SK-N-SH (cell line): ENCODE results near the gene MAT1A. TPM values are rescaled to one million over a fixed set of nuclear protein-coding genes. Genes with fewer than 3 reads are reported as not detected.

Experiments used
- CTCF ChIA-PET: fragments of 300-600, 350-600 bp; formaldehyde crosslinking; extraction: SDS; loops from one replicate; lab custom pipeline; 2021; lab: Yijun Ruan, JAX
- POLR2A ChIA-PET: fragments of 350-600 bp; sonication (Branson Sonifier 250); formaldehyde crosslinking; extraction: SDS; loops from one replicate; lab custom pipeline; 2020; ENCODE audit warnings: antibody characterized with exemption, inconsistent platforms; lab: Yijun Ruan, JAX
- DNase-seq: peaks from one replicate; pipeline ENCODE4 v3.0.0; 2012
- H2AFZ ChIP-seq: fragments of 200-600 bp; sonication (generic); 2 replicates; pipeline ENCODE4 v1.8.1; 2016; ENCODE audit warnings: antibody characterized with exemption, mild to moderate bottlenecking, low read depth
- H3F3A ChIP-seq: fragments of 200-600 bp; sonication (generic); replicated peaks from 2 replicates; pipeline ENCODE3; 2016; ENCODE audit warnings: antibody characterized with exemption, mild to moderate bottlenecking; ENCODE audit not compliant: insufficient read depth
- H3K27ac ChIP-seq, 2 experiments: fragments of 200-500 bp in 1 of 2; fragments of 200-600 bp in 1 of 2; sonication (Bioruptor generic) in 1 of 2; sonication (generic), shearing (Covaris generic) in 1 of 2; 2 replicates each; pipeline versions ENCODE4 v1.5.1 to v1.6.1; 2014 to 2016; ENCODE audit warnings: low read depth in 2 of 2, inconsistent platforms in 1 of 2, low read length in 1 of 2, mild to moderate bottlenecking in 1 of 2, mixed read lengths in 1 of 2
- H3K27me3 ChIP-seq: fragments of 200-600 bp; sonication (generic), shearing (Covaris generic); 2 replicates; pipeline ENCODE4 v1.6.1; 2016; ENCODE audit warnings: mixed run types; ENCODE audit not compliant: insufficient read depth
- H3K36me3 ChIP-seq, 2 experiments: fragments of 200-500 bp in 1 of 2; fragments of 200-600 bp in 1 of 2; sonication (Bioruptor generic) in 1 of 2; sonication (generic) in 1 of 2; replicated peaks in 1 of 2; 2 replicates each; pipeline versions ENCODE3 to v1.5.1; 2014 to 2016; ENCODE audit warnings: low read length in 1 of 2, mild to moderate bottlenecking in 1 of 2; ENCODE audit not compliant: insufficient read depth in 2 of 2, control insufficient read depth in 1 of 2
- H3K4me1 ChIP-seq, 2 experiments: fragments of 200-500 bp in 1 of 2; fragments of 200-600 bp in 1 of 2; sonication (Bioruptor generic) in 1 of 2; sonication (generic), shearing (Covaris generic) in 1 of 2; 2 replicates each; pipeline versions ENCODE4 v1.5.1 to v1.6.1; 2014 to 2016; ENCODE audit warnings: low read depth in 1 of 2, low read length in 1 of 2, mixed run types in 1 of 2; ENCODE audit not compliant: insufficient read depth in 2 of 2, control insufficient read depth in 1 of 2
- H3K4me2 ChIP-seq: fragments of 200-600 bp; sonication (generic), shearing (Covaris generic); 2 replicates; pipeline ENCODE4 v1.6.1; 2017; ENCODE audit warnings: mixed run types
- H3K4me3 ChIP-seq, 2 experiments: fragments of 200-500 bp in 1 of 2; fragments of 200-600 bp in 1 of 2; sonication (Bioruptor generic) in 1 of 2; sonication (generic), shearing (Covaris generic) in 1 of 2; 2 replicates each; pipeline versions ENCODE4 v1.5.1 to v1.8.1; 2014 to 2016; ENCODE audit warnings: low read depth in 2 of 2, inconsistent platforms in 1 of 2, low read length in 1 of 2, mild to moderate bottlenecking in 1 of 2, mixed read lengths in 1 of 2, moderate library complexity in 1 of 2
- H3K79me2 ChIP-seq: fragments of 200-600 bp; sonication (generic); 2 replicates; pipeline ENCODE4 v1.8.1; 2017; ENCODE audit warnings: mild to moderate bottlenecking; ENCODE audit not compliant: insufficient read depth
- H3K9ac ChIP-seq: fragments of 200-600 bp; sonication (generic); 2 replicates; pipeline ENCODE4 v1.6.1; 2017; ENCODE audit warnings: mixed run types
- H3K9me2 ChIP-seq: fragments of 200-600 bp; sonication (generic); 2 replicates; pipeline ENCODE4 v1.6.1; 2017; ENCODE audit warnings: mixed run types
- H3K9me3 ChIP-seq: fragments of 200-600 bp; sonication (generic); 2 replicates; pipeline ENCODE4 v1.6.1; 2017; ENCODE audit warnings: mixed run types, mild to moderate bottlenecking, moderate library complexity
- H4K20me1 ChIP-seq: fragments of 200-600 bp; sonication (generic); 2 replicates; pipeline ENCODE4 v1.6.1; 2017; ENCODE audit warnings: mild to moderate bottlenecking, mixed run types; ENCODE audit not compliant: insufficient read depth
- EZH2phosphoT487 ChIP-seq: fragments of 200-600 bp; sonication (generic); IDR thresholded peaks from 2 replicates; pipeline ENCODE4 v1.6.1; 2017; ENCODE audit warnings: low read depth, mixed run types, mild to moderate bottlenecking, antibody characterized with exemption, moderate library complexity, borderline replicate concordance
- FOSL2 ChIP-seq: IDR thresholded peaks from 2 replicates; pipeline ENCODE4 v1.4.0; 2012; ENCODE audit warnings: low read depth, mild to moderate bottlenecking, moderate library complexity, borderline replicate concordance
- FOXJ3 ChIP-seq: sonication (generic); formaldehyde crosslinking; IDR thresholded peaks from 2 replicates; pipeline ENCODE4 v1.5.1; 2020; ENCODE audit warnings: mild to moderate bottlenecking, missing genetic modification reagents
- FOXM1 ChIP-seq: IDR thresholded peaks from 2 replicates; pipeline ENCODE4 v1.4.0; 2012; ENCODE audit warnings: low read depth, mild to moderate bottlenecking
- GATA2 ChIP-seq: sonication (generic); formaldehyde crosslinking; IDR thresholded peaks from 2 replicates; pipeline ENCODE4 v1.5.0; 2020; ENCODE audit warnings: mild to moderate bottlenecking, missing genetic modification reagents
- MEF2A ChIP-seq: IDR thresholded peaks from 2 replicates; pipeline ENCODE4 v1.4.0; 2012; ENCODE audit warnings: low read depth, borderline replicate concordance
- NFIC ChIP-seq: IDR thresholded peaks from 2 replicates; pipeline ENCODE4 v1.4.0; 2012; ENCODE audit warnings: borderline replicate concordance
- POLR2AphosphoS5 ChIP-seq: IDR thresholded peaks from 2 replicates; pipeline ENCODE4 v1.6.1; 2012; ENCODE audit warnings: low read depth, low read length
- RCOR1 ChIP-seq: fragments of 150-350 bp; IDR thresholded peaks from 2 replicates; pipeline ENCODE4 v1.6.1; 2017; ENCODE audit warnings: antibody characterized with exemption, low read length
- RFX5 ChIP-seq: IDR thresholded peaks from 2 replicates; pipeline ENCODE4 v1.6.1; 2012; ENCODE audit warnings: mild to moderate bottlenecking, improper control_type of control experiment, low read length
- RXRA ChIP-seq: IDR thresholded peaks from 2 replicates; pipeline ENCODE4 v1.4.0; 2012; ENCODE audit warnings: low read depth, mild to moderate bottlenecking, borderline replicate concordance
- SIN3A ChIP-seq: IDR thresholded peaks from 2 replicates; pipeline ENCODE4 v1.6.1; 2012; ENCODE audit warnings: low read depth, mild to moderate bottlenecking, low read length, moderate library complexity, borderline replicate concordance
- SMC3 ChIP-seq: IDR thresholded peaks from 2 replicates; pipeline ENCODE4 v1.6.1; 2012; ENCODE audit warnings: low read depth, low read length, improper control_type of control experiment
- TAF1 ChIP-seq: IDR thresholded peaks from 2 replicates; pipeline ENCODE4 v1.6.1; 2012; ENCODE audit warnings: low read depth, mild to moderate bottlenecking, low read length, moderate library complexity, borderline replicate concordance
- TEAD4 ChIP-seq: IDR thresholded peaks from 2 replicates; pipeline ENCODE4 v1.4.0; 2012; ENCODE audit warnings: mild to moderate bottlenecking, borderline replicate concordance; ENCODE audit not compliant: insufficient read depth
- USF1 ChIP-seq: IDR thresholded peaks from 2 replicates; pipeline ENCODE4 v1.4.0; 2012; ENCODE audit warnings: low read depth, borderline replicate concordance
- USF2 ChIP-seq: fragments of 150-350 bp; IDR thresholded peaks from 2 replicates; pipeline ENCODE4 v1.6.1; 2017; ENCODE audit warnings: antibody characterized with exemption, low read length, low read depth, borderline replicate concordance
- YY1 ChIP-seq: IDR thresholded peaks from 2 replicates; pipeline ENCODE4 v1.4.0; 2012; ENCODE audit warnings: low read depth, mild to moderate bottlenecking
- ZBTB33 ChIP-seq: IDR thresholded peaks from 2 replicates; pipeline ENCODE4 v1.4.0; 2012; ENCODE audit warnings: low read depth, borderline replicate concordance
- WGBS: methylation state at CpG from one replicate; pipeline ENCODE4 v1.1.6; 2017; ENCODE audit warnings: low lambda C conversion rate; 5-methylcytosine and 5-hydroxymethylcytosine counted together
- polyA plus RNA-seq, 3 experiments: library from polyadenylated mRNA; depleted of rRNA; stranded (reverse); fragments of >200 nt; gene quantifications; 2 replicates each; pipeline ENCODE4 v1.2.3, GENCODE V29; 2012

MAT1A gene
- polyA plus RNA-seq, 1 of the 3 experiments (the other 2 are of a cell fraction) = 0.03 TPM

DNA sequence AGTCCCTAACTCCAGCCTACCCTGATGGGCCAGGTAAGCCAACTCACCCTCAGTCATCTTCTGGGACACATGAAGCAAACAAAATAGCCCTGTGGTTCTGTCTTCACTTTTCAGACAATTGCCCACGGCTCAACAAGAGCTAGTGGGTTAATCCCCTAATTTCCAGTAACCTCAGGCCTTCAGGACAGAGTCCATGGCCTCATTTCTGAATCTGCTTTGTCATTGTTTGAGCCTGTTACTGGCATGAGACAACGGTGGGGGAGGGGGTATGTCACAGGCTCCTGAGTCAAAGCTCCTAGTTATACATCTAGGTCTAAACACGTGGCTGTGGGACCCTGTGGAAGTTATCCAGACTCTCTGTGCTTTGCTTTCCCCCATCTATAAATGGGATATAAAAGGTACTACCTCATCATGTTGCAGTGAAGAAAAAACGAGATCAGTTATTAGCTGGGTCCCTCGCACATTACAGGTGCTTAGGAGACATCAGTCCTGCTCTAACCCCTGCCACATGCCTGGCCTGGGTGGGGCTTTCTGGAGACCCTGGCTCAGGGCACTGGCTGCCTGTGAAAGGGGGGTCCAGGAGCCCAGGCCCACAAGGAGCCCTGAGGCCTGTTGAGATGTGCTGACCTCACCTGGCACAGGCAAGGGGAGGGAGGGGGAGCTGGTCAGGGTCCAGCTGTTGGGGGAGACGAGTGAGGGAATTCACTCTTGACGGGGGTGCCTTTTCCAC, 16.5 kb downstream of the MAT1A start:
- Histone ChIP-seq H3K9ac (no peak overlapping the region), H3K36me3 (no peaks in the 10 kb centered on the region), H2AFZ (no peak overlapping the region), H3F3A (no peaks in the 10 kb centered on the region), H3K9me3 (no peaks in the 10 kb centered on the region), H3K27me3 (no peaks in the 10 kb centered on the region), H3K27ac (no peak overlapping the region)
- CTCF ChIA-PET = interaction anchor here (2.8 to 2.9 kb wide), 2 partner anchors 12 to 129 kb away, joined by 7 to 16 read pairs; no protein-coding TSS in a partner anchor
- 32% methylated on average over 7 of the region's 7 CpGs for WGBS
- no peak for DNase-seq
- TF ChIP-seq FOSL2 (no peak), RFX5 (no peak)
- TF ChIP-seq, all 33 proteins: peak for 0
- Histone ChIP-seq H3K4me1 (no peaks in the 10 kb centered on the region; a peak in 1 of 4 replicates), H4K20me1 (no peaks in the 10 kb centered on the region), H3K4me3 (no peak overlapping the region), H3K4me2 (no peak overlapping the region), H3K79me2 (no peaks in the 10 kb centered on the region), H3K9me2 (no peaks in the 10 kb centered on the region)
- POLR2A ChIA-PET = no interaction called here

- Histone ChIP-seq H3F3A (no peaks in the 10 kb centered on the region), H3K9me2 (no peaks in the 10 kb centered on the region), H3K4me3 (no peak overlapping the region), H3K9ac (no peak overlapping the region), H2AFZ (no peak overlapping the region), H3K36me3 (no peaks in the 10 kb centered on the region), H3K4me2 (no peak overlapping the region), H3K79me2 (no peaks in the 10 kb centered on the region), H4K20me1 (no peaks in the 10 kb centered on the region), H3K9me3 (no peaks in the 10 kb centered on the region), H3K27ac (no peak overlapping the region), H3K27me3 (no peaks in the 10 kb centered on the region), H3K4me1 (no peaks in the 10 kb centered on the region; a peak in 1 of 4 replicates)
- no peak for TF ChIP-seq POLR2AphosphoS5
- no peak for TF ChIP-seq FOXJ3 (CRISPR knock-in tag)
- no peak for TF ChIP-seq TAF1
- TF ChIP-seq TEAD4 = no peak
- no peak for TF ChIP-seq RCOR1
- TF ChIP-seq USF2 = no peak
- no peak for TF ChIP-seq SMC3
- no peak for TF ChIP-seq SIN3A
- TF ChIP-seq FOXM1 = no peak
- TF ChIP-seq MEF2A = no peak
- no peak for TF ChIP-seq GATA2
- TF ChIP-seq ZBTB33 = no peak
- no peak for TF ChIP-seq NFIC
- no peak for TF ChIP-seq EZH2phosphoT487
- no peak for TF ChIP-seq YY1
- TF ChIP-seq USF1 = no peak
- TF ChIP-seq RXRA = no peak
- ChIA-PET POLR2A (no interaction called here), CTCF (interaction anchor here (2.9 kb wide), 1 partner anchor 11 kb away, joined by 16 read pairs; no protein-coding TSS in a partner anchor)
- WGBS = 37% methylated on average over 5 of the region's 5 CpGs
- DNase-seq = no peak
These were observed 18.0 kb downstream of the MAT1A start for GRCh38 chr10:80271416-80271815.
